Suprapubic skin (tissue), 4 donors: Measurements from ENCODE around the gene MKNK2.

Experiments used
- CTCF ChIP-seq, 2 donors: fragments of 200-600 bp in 1 of 2; fragments of 450-650 bp in 1 of 2; sonication (generic) in 1 of 2; IDR thresholded peaks; one replicate each; pipeline ENCODE4 v1.5.1; 2016 to 2019; ENCODE audit warnings: antibody characterized with exemption in 2 of 2, mild to moderate bottlenecking in 1 of 2, moderate library complexity in 1 of 2
- EP300 ChIP-seq: sonication (generic); formaldehyde crosslinking; IDR thresholded peaks from one replicate; pipeline ENCODE4 v1.6.1; 2017; ENCODE audit warnings: antibody characterized with exemption
- POLR2A ChIP-seq, 2 donors: fragments of 450-650 bp; IDR thresholded peaks; one replicate each; pipeline ENCODE4 v1.6.1; 2017; ENCODE audit warnings: antibody characterized with exemption in 2 of 2, mild to moderate bottlenecking in 2 of 2, moderate library complexity in 2 of 2
- POLR2AphosphoS5 ChIP-seq, 3 donors: sonication (generic); formaldehyde crosslinking; IDR thresholded peaks; one replicate each; pipeline ENCODE4 v1.6.1; 2017; ENCODE audit warnings: antibody characterized with exemption in 3 of 3

- TF ChIP-seq POLR2AphosphoS5 (IDR thresholded peaks at IDR 0.05) (no peak), CTCF (IDR thresholded peaks at IDR 0.05) (no peak), EP300 (no peak), POLR2A (IDR thresholded peaks at IDR 0.05) (no peak)
Measured at GRCh38 chr19:2038284-2039088, 12.6 kb downstream of the MKNK2 start.
